GM12865 (cell line): ENCODE measurements around the gene FALEC.
A peak's percentile ranks its signal among the peaks of the same experiment; 100 is the strongest.

Source experiments
- DNase-seq: peaks from one replicate; pipeline ENCODE4 v3.0.0; 2010; ENCODE audit warnings: low read depth
- H3K4me3 ChIP-seq: 2 replicates; pipeline ENCODE4 v1.5.1; 2011; ENCODE audit warnings: mild to moderate bottlenecking, low read depth, low read length, control low read depth
- CTCF ChIP-seq: IDR thresholded peaks from 2 replicates; pipeline ENCODE4 v1.5.1; 2011; ENCODE audit warnings: low read length, control low read depth, low read depth, inconsistent platforms; ENCODE audit not compliant: insufficient read depth; ENCODE audit errors: missing control alignments

The FALEC gene

GRCh38 chr1:150486966-150487762, 28.4 kb upstream of the FALEC start, which contains the start of gene TARS2:
Gene TARS2 (plus strand): TSS chr1:150487419. CDS start chr1:150487451, 32 bp downstream.
- TF ChIP-seq CTCF = no peak
- peak; percentile 100 for DNase-seq
- peak within 1 kb of the TSS; percentile 84 for H3K4me3 ChIP-seq

- peak; percentile 17 for DNase-seq
- peak overlapping the region; percentile 84 for H3K4me3 ChIP-seq
- TF ChIP-seq CTCF = no peak
Observed at GRCh38 chr1:150487763-150488115, 27.8 kb upstream of the FALEC start.

GRCh38 chr1:150493175-150493574, 22.4 kb upstream of the FALEC start:
- no peak for DNase-seq
- no peak overlapping the region for H3K4me3 ChIP-seq
- no peak for TF ChIP-seq CTCF

- H3K4me3 ChIP-seq = no peak overlapping the region
- no peak for TF ChIP-seq CTCF
- DNase-seq = no peak
Observed at GRCh38 chr1:150498342-150498741, 17.2 kb upstream of the FALEC start.

- no peak for TF ChIP-seq CTCF
- no peak for DNase-seq
- H3K4me3 ChIP-seq = no peak overlapping the region
Observed at GRCh38 chr1:150505431-150505830, 10.1 kb upstream of the FALEC start.

- TF ChIP-seq CTCF = no peak
- no peak within 1 kb of the TSS for H3K4me3 ChIP-seq
- no peak for DNase-seq
Observed at GRCh38 chr1:150507912-150508864, 7.4 kb upstream of the FALEC start, which contains the start of gene ECM1. Gene ECM1 (plus strand): TSS chr1:150508109. CDS start chr1:150508210, 101 bp downstream.
